IMR-90 (cell line): Measurements from ENCODE around the gene ENAH.

ENCODE experiments used
- CTCF ChIP-seq: conservative IDR thresholded peaks from 2 replicates; pipeline ENCODE4 v1.5.1; 2012; ENCODE audit warnings: mild to moderate bottlenecking, low read depth, low read length, improper control_type of control experiment
- MAZ ChIP-seq: IDR thresholded peaks from 2 replicates; pipeline ENCODE4 v1.6.1; 2012; ENCODE audit warnings: low read depth, mild to moderate bottlenecking, low read length, improper control_type of control experiment, moderate library complexity, borderline replicate concordance
- POLR2A ChIP-seq: IDR thresholded peaks from 2 replicates; pipeline ENCODE4 v1.6.1; 2012; ENCODE audit warnings: mild to moderate bottlenecking, low read depth, low read length
- RFX5 ChIP-seq: IDR thresholded peaks from 2 replicates; pipeline ENCODE4 v1.8.0; 2012; ENCODE audit warnings: low read depth, mild to moderate bottlenecking, low read length, moderate library complexity

- TF ChIP-seq RFX5 (no peak), MAZ (no peak), CTCF (no peak), POLR2A (no peak)
Measured at GRCh38 chr1:225650179-225650578, 2.7 kb downstream of the ENAH start.
